ENCODE measurements around the gene ZFYVE27.

The ZFYVE27 gene

DNA sequence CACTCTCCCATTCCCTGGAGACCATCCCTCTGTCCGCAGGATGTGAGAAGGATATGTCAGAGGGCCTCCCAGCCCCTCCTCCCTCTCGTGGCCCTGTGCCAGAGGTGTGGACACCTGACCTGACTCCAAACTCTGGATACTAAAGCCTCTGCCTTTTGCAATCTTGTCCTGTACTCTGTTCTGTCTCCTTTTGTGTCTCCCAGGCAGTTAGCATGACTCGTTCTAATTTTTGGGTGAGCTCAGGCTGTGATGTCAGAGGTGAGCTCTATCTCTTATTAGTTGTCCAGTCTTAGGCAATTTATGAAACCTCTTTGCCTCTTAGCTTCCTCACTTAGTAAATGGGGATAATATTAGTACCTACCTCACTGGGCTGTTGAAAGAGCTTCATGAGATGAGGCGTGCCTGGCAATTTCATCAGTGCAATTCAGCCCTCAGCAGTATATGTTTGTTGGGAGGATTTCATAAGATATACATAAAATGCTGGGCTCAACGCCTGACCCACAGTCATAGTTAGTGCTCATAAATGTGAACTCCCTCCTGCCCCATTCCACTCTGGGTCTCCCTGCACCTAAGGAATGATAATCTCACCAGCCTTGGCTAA is 12.5 kb upstream of the ZFYVE27 start:
- Mint-ChIP-seq H3K4me3 (no peak overlapping the region), H3K9me3 (no peaks in the 10 kb centered on the region), H3K4me1 (ENCODE audit: low read depth) (peaks cover 4% of the 10 kb centered on the region), H3K36me3 (ENCODE audit: low read depth) (no peaks in the 10 kb centered on the region), H3K27ac (no peak overlapping the region), H3K27me3 (ENCODE audit: low read depth) (peaks cover 3% of the 10 kb centered on the region)
- no peak for DNase-seq (ENCODE audit: low spot score)

DNA sequence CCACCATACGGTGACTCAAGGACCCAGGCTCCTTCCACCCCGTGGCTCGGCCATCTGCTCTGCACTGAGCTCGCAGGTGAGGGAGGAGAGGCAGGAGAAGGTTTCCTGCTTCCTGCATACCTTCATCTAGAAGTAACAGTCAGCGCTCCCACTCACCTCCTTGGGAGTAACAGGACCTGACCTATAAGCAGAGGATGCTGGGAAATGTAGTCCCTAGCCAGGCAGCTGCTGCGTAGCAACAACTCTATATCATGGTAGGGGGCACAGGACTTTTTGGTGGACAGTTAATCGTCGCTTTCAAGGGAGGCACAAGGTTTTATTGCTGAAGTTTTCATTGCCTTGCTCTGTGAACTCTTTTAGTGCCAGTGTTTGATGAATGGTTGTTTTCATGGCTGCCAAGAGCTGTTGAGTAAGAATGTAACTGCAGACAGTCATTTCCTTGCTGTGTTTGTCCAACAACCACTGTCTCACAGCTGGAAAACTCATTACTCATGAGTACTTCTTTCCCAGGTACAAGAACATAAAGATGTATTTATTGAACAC is 10.2 kb upstream of the ZFYVE27 start:
- no peaks in the 10 kb centered on the region for H3K36me3 Mint-ChIP-seq (ENCODE audit: low read depth)

DNA sequence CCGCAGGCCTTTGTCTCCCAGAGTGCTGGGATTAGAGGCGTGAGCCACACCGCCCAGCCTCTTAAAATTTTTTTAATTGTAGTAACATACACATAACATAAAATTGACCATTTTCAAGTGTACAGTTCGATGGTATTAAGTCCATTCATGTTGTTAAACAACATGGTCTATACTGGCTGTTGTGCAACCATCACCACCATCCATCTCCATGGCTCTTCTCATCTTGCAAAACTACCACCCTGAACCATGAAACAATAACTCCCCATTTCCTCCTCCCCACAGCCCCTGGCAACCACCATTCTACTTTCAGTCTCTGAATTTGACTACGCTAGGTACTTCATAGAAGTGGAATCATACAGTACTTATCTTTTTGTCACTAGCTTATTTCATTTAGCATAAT is 7.9 kb upstream of the ZFYVE27 start:
- H3K27me3 Mint-ChIP-seq (ENCODE audit: low read depth): peaks cover 3% of the 10 kb centered on the region
- no peaks in the 10 kb centered on the region for H3K9me3 Mint-ChIP-seq
- H3K4me3 Mint-ChIP-seq: no peak overlapping the region
- H3K27ac Mint-ChIP-seq: no peak overlapping the region
- H3K36me3 Mint-ChIP-seq (ENCODE audit: low read depth): no peaks in the 10 kb centered on the region
- no peaks in the 10 kb centered on the region for H3K4me1 Mint-ChIP-seq (ENCODE audit: low read depth)
- no peak for DNase-seq (ENCODE audit: low spot score)

More for the DNA sequence above, 10.2 kb upstream of the ZFYVE27 start:
- H3K9me3 Mint-ChIP-seq: no peaks in the 10 kb centered on the region
- H3K4me1 Mint-ChIP-seq (ENCODE audit: low read depth): peaks cover 4% of the 10 kb centered on the region
- no peak overlapping the region for H3K4me3 Mint-ChIP-seq
- no peak overlapping the region for H3K27ac Mint-ChIP-seq
- no peak for DNase-seq (ENCODE audit: low spot score)
- peaks cover 3% of the 10 kb centered on the region for H3K27me3 Mint-ChIP-seq (ENCODE audit: low read depth)

DNA sequence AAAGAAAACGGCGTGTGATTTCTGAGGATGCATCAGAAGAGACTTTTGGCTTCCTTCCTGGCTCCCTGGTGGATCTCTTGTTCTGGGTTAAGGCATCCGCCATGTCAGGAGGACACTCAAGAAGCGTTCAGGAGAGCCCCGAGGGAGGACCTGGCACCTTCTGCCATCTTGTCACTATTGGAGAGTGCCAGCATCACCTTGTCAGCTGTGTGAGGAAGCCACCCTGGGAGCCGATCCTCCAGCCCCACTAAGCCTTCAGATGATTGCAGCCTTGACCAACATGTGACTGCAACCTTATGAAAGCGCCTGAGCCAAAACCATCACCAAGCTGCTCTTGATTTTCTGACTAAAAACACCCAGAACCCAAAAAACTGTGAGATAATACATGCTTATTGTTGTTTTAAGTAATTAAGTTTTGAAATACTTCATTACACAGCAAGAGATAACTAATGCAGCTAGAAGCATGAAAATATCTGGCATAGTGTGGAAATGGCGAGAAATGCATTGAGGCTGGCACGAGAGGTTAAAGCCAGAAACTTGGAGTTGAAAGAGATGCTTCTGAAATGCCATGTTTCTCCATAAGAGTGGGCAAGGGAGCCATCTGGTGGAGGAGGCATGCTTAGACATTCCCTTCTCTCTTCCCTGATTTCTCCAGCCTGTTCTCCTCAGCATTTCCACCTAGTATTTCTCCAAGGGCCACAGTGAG is 5.4 kb upstream of the ZFYVE27 start:
- Mint-ChIP-seq H3K36me3 (ENCODE audit: low read depth) (no peaks in the 10 kb centered on the region), H3K9me3 (peaks cover 3% of the 10 kb centered on the region), H3K27ac (no peak overlapping the region), H3K27me3 (ENCODE audit: low read depth) (no peaks in the 10 kb centered on the region), H3K4me3 (no peak overlapping the region), H3K4me1 (ENCODE audit: low read depth) (peaks cover 2% of the 10 kb centered on the region)
- DNase-seq (ENCODE audit: low spot score): peak; percentile 23

DNA sequence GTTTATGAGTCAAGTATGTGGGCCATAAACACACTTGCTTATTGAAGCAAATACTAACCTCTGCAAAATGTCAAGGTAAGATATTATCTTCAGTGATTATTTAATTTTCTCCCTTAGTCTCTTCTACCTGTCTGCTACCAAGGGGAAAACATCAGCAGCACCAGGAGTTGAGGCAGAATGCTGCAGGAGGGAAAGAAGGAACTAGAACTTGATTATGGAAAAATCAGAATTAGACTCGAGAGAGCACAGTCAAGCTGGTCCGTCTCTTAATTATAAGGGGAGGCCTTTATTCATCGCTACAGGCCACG is 4.9 kb upstream of the ZFYVE27 start:
- DNase-seq (ENCODE audit: low spot score): no peak
- H3K36me3 Mint-ChIP-seq (ENCODE audit: low read depth): peaks cover 2% of the 10 kb centered on the region
- H3K4me3 Mint-ChIP-seq: no peak overlapping the region
- peaks cover 2% of the 10 kb centered on the region for H3K27me3 Mint-ChIP-seq (ENCODE audit: low read depth)
- no peak overlapping the region for H3K27ac Mint-ChIP-seq
- H3K4me1 Mint-ChIP-seq (ENCODE audit: low read depth): peaks cover 7% of the 10 kb centered on the region
- peaks cover 3% of the 10 kb centered on the region for H3K9me3 Mint-ChIP-seq

DNA sequence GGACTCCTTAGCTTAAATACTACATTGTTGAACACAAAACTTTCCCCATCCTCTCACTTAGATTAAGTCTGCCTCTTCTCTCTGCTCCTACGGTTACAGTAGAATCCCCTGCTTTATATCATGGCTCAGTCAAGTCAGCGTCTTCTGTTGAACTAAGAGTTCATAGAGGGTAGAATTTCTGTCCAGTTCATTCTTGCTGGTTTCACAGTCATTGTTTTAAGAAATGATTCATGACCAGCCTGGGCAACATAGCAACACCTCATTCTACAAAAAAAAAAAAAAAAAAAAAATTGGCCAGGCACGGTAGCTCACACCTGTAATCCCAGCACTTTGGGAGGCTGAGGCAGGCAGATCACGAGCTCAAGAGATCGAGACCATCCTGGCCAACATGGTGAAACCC is 3.7 kb upstream of the ZFYVE27 start:
- peaks cover 3% of the 10 kb centered on the region for H3K9me3 Mint-ChIP-seq
- DNase-seq (ENCODE audit: low spot score): no peak
- H3K27ac Mint-ChIP-seq: no peak overlapping the region
- no peak overlapping the region for H3K4me3 Mint-ChIP-seq
- H3K27me3 Mint-ChIP-seq (ENCODE audit: low read depth): peaks cover 2% of the 10 kb centered on the region
- H3K4me1 Mint-ChIP-seq (ENCODE audit: low read depth): peaks cover 15% of the 10 kb centered on the region
- H3K36me3 Mint-ChIP-seq (ENCODE audit: low read depth): peaks cover 9% of the 10 kb centered on the region

DNA sequence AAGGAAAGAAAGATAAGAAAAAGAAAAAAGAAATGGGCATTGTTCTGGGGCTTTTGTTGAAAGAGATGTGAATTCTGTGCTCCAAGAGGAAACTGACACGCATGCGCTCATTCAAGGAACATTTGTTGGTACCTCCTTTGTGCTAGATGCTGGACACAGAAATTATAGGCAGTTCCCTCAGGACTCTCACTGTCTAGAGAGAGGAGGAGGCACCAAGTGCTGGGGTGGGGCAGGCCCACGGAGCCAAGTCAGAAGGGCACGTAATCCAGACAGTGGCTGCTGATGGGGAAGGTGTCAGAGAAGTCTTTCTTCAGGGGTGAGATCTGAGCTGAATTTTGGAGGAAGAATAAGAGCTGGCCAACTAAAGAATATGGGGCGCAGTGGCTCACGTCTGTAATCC is 2.9 kb upstream of the ZFYVE27 start:
- H3K36me3 Mint-ChIP-seq (ENCODE audit: low read depth): peaks cover 9% of the 10 kb centered on the region
- no peak overlapping the region for H3K4me3 Mint-ChIP-seq
- peaks cover 2% of the 10 kb centered on the region for H3K27me3 Mint-ChIP-seq (ENCODE audit: low read depth)
- H3K27ac Mint-ChIP-seq: no peak overlapping the region
- DNase-seq (ENCODE audit: low spot score): no peak
- H3K4me1 Mint-ChIP-seq (ENCODE audit: low read depth): peaks cover 19% of the 10 kb centered on the region
- peaks cover 3% of the 10 kb centered on the region for H3K9me3 Mint-ChIP-seq

DNA sequence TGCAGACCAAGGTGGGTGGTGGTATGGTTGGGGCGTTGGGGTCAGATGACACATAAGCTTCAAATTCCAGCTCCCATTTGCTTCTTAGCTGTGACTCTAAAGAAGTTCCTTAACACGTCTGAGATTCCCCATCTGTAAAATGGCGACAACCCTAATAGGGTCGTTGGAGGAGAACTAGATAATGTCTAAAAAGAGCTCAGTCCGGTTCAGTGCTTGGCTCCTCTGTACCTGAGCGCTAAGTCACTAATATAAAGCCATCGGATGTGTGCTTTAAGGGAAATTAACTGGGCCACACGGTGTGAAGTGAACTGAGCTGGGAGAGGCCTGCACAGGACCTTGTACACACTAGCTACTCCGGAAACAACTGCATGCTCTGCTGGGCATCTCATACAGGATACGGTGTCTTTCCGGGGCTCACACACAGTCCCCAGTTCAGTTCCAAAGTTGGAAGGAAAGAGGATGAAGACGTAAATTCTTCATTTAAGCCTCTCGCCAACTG is 476 bp upstream of the ZFYVE27 start:
- no peak for DNase-seq (ENCODE audit: low spot score)
- Mint-ChIP-seq H3K4me1 (ENCODE audit: low read depth) (peaks cover 27% of the 10 kb centered on the region), H3K27me3 (ENCODE audit: low read depth) (peaks cover 2% of the 10 kb centered on the region), H3K27ac (peak overlapping the region; percentile 98), H3K36me3 (ENCODE audit: low read depth) (peaks cover 28% of the 10 kb centered on the region), H3K4me3 (peak overlapping the region; percentile 96), H3K9me3 (peaks cover 3% of the 10 kb centered on the region)

DNA sequence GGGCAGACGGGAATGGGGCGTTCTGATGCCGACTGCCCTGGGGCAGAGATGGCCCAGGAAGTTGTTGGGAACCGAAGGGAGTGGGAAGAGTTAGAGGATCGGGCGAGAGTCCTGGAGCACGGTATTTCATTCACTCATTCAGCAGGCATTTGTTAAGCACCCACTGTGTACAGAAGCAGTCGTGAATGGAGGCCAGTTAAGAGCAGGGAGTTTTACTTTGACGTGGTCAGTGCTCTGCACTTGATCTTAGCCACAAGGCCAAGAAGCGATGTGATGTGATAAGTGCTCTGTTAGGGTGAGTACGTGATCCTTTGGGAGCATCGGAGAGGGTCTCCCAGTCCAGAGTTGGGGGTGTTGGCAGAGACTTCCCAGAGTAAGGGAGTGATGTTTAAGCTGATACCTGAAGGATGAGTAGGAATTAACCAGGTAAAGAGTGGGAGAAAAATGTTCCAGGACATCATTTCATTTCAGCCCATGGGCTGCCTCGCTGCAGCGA is 890 bp downstream of the ZFYVE27 start:
- Mint-ChIP-seq H3K9me3 (peaks cover 3% of the 10 kb centered on the region), H3K36me3 (ENCODE audit: low read depth) (peaks cover 31% of the 10 kb centered on the region), H3K4me1 (ENCODE audit: low read depth) (peaks cover 30% of the 10 kb centered on the region), H3K4me3 (peak overlapping the region; percentile 96), H3K27ac (peak overlapping the region; percentile 98), H3K27me3 (ENCODE audit: low read depth) (peaks cover 2% of the 10 kb centered on the region)
- DNase-seq (ENCODE audit: low spot score): no peak

DNA sequence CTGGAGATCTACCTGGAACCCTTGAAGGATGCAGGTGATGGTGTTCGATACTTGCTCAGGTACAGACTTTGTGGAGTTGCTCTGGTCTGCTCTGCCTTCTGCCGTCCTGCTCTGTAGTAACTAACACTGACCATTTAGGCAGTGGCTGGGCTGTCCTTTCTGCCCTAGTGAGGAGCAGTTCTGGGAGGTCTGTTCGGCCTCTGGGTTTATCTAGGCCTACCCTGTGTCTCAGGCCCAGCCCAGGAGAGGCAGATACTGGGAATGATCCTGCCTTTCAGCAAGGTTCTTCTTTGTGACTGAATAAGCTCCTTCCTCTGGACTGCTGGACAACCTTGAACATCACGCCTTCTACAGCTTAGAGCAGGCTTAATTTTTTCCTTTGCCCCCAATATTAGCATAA is 1.7 kb downstream of the ZFYVE27 start:
- peak overlapping the region; percentile 23 for H3K27ac Mint-ChIP-seq
- peak overlapping the region; percentile 96 for H3K4me3 Mint-ChIP-seq
- no peak for DNase-seq (ENCODE audit: low spot score)
- H3K36me3 Mint-ChIP-seq (ENCODE audit: low read depth): peaks cover 36% of the 10 kb centered on the region
- peaks cover 32% of the 10 kb centered on the region for H3K4me1 Mint-ChIP-seq (ENCODE audit: low read depth)
- H3K9me3 Mint-ChIP-seq: peaks cover 3% of the 10 kb centered on the region
- H3K27me3 Mint-ChIP-seq (ENCODE audit: low read depth): peaks cover 2% of the 10 kb centered on the region

DNA sequence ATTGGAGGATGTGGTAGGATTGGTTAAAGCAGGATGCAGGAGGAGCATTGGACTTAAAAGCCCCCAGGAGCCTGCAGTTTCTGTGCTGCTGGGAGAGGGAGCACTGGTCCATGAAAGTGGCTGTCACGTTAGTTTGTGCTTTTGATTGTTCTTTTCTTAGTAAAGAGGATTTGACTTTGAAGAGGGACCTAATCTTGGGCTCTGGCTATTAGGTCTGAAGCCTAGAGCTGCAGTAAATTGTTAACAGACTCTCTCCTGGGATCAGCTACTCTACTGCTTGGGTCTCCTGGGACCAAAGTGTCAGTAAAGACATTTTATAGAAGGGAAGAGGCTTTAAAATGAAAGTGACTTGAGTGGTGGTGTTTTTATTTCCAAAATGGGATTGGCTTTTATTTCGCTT is 3.7 kb downstream of the ZFYVE27 start:
- peaks cover 48% of the 10 kb centered on the region for H3K36me3 Mint-ChIP-seq (ENCODE audit: low read depth)
- H3K27ac Mint-ChIP-seq: no peak overlapping the region
- DNase-seq (ENCODE audit: low spot score): no peak

DNA sequence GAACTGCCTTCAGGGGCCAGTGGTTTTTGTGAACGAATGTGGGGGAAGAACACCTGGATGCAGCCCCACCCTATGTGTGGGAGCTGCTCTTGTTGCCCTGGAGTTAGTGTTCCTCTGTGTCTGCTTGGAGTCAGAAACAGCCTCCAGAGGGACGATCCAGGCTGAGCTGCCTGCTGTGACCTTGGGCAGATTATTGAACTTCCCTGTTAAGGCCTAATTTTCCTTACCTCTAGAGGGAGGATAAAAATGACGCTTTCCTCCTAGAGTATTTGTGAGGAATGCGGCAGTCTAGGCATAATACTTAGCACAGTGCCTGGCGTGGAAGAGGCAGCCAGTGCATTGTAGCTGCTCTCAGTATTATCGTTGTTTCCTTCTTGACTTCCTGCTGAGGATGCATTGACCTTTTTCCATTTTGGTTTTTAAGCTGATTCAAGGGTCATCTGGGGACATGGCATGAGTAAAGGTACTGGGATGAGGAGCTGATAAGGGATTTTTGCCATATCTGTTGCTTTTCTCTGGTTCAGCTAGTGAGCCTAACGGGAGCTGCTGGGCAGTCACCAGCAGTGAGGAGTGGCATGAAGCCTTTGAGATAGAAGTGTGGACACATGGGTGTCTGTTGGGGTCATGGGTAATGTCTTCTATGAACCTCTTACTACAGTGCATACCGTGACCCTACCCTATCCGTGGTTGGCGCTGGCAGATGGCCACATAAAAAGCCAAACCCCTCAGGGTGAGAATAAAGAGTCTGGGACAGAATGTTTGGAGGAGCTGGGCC is 6.4 kb downstream of the ZFYVE27 start:
- Mint-ChIP-seq H3K27me3 (ENCODE audit: low read depth) (no peaks in the 10 kb centered on the region), H3K27ac (no peak overlapping the region), H3K4me3 (no peak overlapping the region), H3K4me1 (ENCODE audit: low read depth) (peaks cover 18% of the 10 kb centered on the region), H3K36me3 (ENCODE audit: low read depth) (peaks cover 46% of the 10 kb centered on the region), H3K9me3 (no peaks in the 10 kb centered on the region)
- no peak for DNase-seq (ENCODE audit: low spot score)

More for the DNA sequence above, 3.7 kb downstream of the ZFYVE27 start:
- no peak overlapping the region for H3K4me3 Mint-ChIP-seq
- peaks cover 32% of the 10 kb centered on the region for H3K4me1 Mint-ChIP-seq (ENCODE audit: low read depth)
- peaks cover 2% of the 10 kb centered on the region for H3K27me3 Mint-ChIP-seq (ENCODE audit: low read depth)
- peaks cover 3% of the 10 kb centered on the region for H3K9me3 Mint-ChIP-seq

DNA sequence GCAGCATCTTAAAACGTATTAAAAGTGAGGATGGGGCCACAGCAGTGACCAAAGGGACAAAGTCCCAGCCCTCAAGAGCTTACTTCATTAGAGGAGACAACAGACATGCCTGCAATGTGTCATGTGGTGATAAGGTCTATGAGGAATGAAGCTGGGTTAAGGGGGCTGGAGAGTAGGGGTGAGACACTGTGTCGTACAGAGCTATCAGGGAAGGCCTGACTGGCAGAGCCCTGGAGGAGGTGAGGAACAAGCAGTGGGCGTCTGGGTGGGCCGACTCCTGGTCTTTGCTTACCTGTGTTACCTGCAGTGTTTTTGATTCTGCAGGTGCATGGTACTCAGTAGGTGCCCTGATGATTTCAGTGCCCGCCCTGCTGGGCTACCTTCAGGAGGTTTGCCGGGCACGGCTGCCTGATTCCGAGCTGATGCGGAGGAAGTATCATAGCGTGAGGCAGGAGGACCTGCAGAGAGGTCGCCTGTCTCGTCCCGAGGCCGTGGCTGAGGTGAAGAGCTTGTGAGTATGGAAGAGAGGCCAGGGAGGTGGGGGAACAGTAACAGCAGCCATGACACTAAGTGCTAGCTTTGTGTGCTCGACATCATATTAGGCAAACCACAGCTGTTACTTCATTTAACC is 7.6 kb downstream of the ZFYVE27 start:
- Mint-ChIP-seq H3K9me3 (no peaks in the 10 kb centered on the region), H3K4me3 (no peak overlapping the region), H3K27ac (no peak overlapping the region), H3K27me3 (ENCODE audit: low read depth) (no peaks in the 10 kb centered on the region), H3K4me1 (ENCODE audit: low read depth) (peaks cover 15% of the 10 kb centered on the region), H3K36me3 (ENCODE audit: low read depth) (peaks cover 47% of the 10 kb centered on the region)
- DNase-seq (ENCODE audit: low spot score): no peak

All from T-helper 2 cell treated with Interferon-gamma antibody and Interleukin-4, amounts not matched to agents 5 μg/mL and 100 μg/mL, for 36 hours (primary cell).